CD1c-positive myeloid dendritic cell (primary cell): Measurements from ENCODE around the gene TRIM34.
A peak's percentile ranks its signal among the peaks of the same experiment; 100 is the strongest.
"Not testable (repeated sequence)": the region's sequence is repeated elsewhere in the genome, so short reads cannot be mapped to it uniquely, and the experiment has no call there.

Experiments used
- DNase-seq: peaks from one replicate; pipeline ENCODE4 v3.0.0-alpha.2; 2016; ENCODE audit errors: extremely low spot score

Gene TRIM34

GRCh38 chr11:5621580-5621979 is 3.2 kb upstream of the TRIM34 start:
- DNase-seq, result no peak

- no peak for DNase-seq
Measured at GRCh38 chr11:5622802-5623201, 2.0 kb upstream of the TRIM34 start.

GRCh38 chr11:5625281-5625680 is 480 bp downstream of the TRIM34 start:
- DNase-seq, result no peak

- DNase-seq, result no peak
Measured at GRCh38 chr11:5626196-5626595, 1.4 kb downstream of the TRIM34 start.

- peak; percentile 34 for DNase-seq
Measured at GRCh38 chr11:5631417-5631816, 6.6 kb downstream of the TRIM34 start.

GRCh38 chr11:5631969-5632635 is 7.3 kb downstream of the TRIM34 start:
- peak; percentile 53 for DNase-seq

GRCh38 chr11:5639953-5640352 is 15.2 kb downstream of the TRIM34 start:
- DNase-seq, result no peak

GRCh38 chr11:5643585-5643984 is 18.8 kb downstream of the TRIM34 start:
- no peak for DNase-seq

GRCh38 chr11:5646139-5646538 is 21.3 kb downstream of the TRIM34 start:
- no peak for DNase-seq

- DNase-seq, result no peak
Measured at GRCh38 chr11:5655474-5655873, 30.7 kb downstream of the TRIM34 start.

GRCh38 chr11:5656956-5657355 is 32.2 kb downstream of the TRIM34 start:
- not testable (repeated sequence) for DNase-seq

- DNase-seq, result no peak
Measured at GRCh38 chr11:5658318-5658717, 33.5 kb downstream of the TRIM34 start.

GRCh38 chr11:5663511-5663910 is 38.7 kb downstream of the TRIM34 start:
- no peak for DNase-seq

GRCh38 chr11:5665051-5665570 is 40.3 kb downstream of the TRIM34 start:
- no peak for DNase-seq

- DNase-seq, result no peak
Measured at GRCh38 chr11:5665746-5666401, 41.1 kb downstream of the TRIM34 start.

GRCh38 chr11:5666402-5666793 is 41.6 kb downstream of the TRIM34 start:
- DNase-seq, result no peak

- DNase-seq, result no peak
Measured at GRCh38 chr11:5671831-5672230, 47.0 kb downstream of the TRIM34 start.

GRCh38 chr11:5674391-5674790 is 49.6 kb downstream of the TRIM34 start:
- DNase-seq, result no peak

GRCh38 chr11:5679811-5680210 is 55.0 kb downstream of the TRIM34 start:
- no peak for DNase-seq

GRCh38 chr11:5682890-5683441 is 58.2 kb downstream of the TRIM34 start:
- DNase-seq, result not testable (repeated sequence)

GRCh38 chr11:5683620-5684019 is 58.8 kb downstream of the TRIM34 start:
- DNase-seq, result not testable (repeated sequence)

- DNase-seq, result no peak
Measured at GRCh38 chr11:5684036-5684645, 59.3 kb downstream of the TRIM34 start.
